ENCODE data around the gene C4orf46. TPM values are rescaled to one million over a fixed set of nuclear protein-coding genes. Genes with fewer than 3 reads are reported as not detected.

C4orf46 gene
- total RNA-seq, 1 donor from 2014 or later: 101 TPM

DNA sequence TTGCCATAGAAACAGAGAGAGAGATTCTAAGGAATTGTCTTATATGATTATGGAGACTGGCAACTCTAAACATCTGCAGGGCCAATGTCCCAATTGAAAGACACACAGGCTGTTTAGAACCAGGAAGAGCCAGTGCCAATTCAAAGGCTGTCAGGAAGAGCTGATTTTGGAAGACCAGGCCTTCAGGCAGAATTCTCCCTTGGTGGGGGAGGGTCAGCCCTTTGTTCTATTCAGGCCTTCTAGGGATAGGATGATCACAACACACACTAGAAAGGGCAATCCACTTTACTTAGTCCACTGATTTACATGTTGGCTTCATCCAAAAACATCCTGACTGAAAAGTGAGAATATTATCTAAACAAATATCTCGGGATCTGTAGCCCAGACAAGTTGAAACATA is 15.2 kb downstream of the C4orf46 start:
- Mint-ChIP-seq H3K4me1 (peaks cover 2% of the 10 kb centered on the region), H3K36me3 (no peaks in the 10 kb centered on the region), H3K27ac (peak overlapping the region; percentile 35), H3K9me3 (peaks cover 2% of the 10 kb centered on the region), H3K27me3 (ENCODE audit: insufficient read depth, low read depth) (peaks cover 8% of the 10 kb centered on the region), H3K4me3 (no peak overlapping the region)
- Histone ChIP-seq H3K4me2 (peak overlapping the region; percentile 30), H3K9ac (no peak overlapping the region), H3K36me3 (no peaks in the 10 kb centered on the region), H3K4me1 (peaks cover 17% of the 10 kb centered on the region), H3K4me3 (no peak overlapping the region), H3K79me2 (ENCODE audit: low read depth) (no peaks in the 10 kb centered on the region), H3F3A (ENCODE audit: low read depth) (no peaks in the 10 kb centered on the region), H4K20me1 (ENCODE audit: low read depth) (no peaks in the 10 kb centered on the region), H3K27ac (no peak overlapping the region), H3K27me3 (no peaks in the 10 kb centered on the region), H2AFZ (replicated peaks) (peak overlapping the region; percentile 84), H3K9me3 (ENCODE audit: low read depth) (no peaks in the 10 kb centered on the region)
- DNase-seq (ENCODE audit: low spot score): peak; percentile 64
- TF ChIP-seq EZH2phosphoT487 (IDR thresholded peaks at IDR 0.05): no peak
- TF ChIP-seq, protein P1, sequence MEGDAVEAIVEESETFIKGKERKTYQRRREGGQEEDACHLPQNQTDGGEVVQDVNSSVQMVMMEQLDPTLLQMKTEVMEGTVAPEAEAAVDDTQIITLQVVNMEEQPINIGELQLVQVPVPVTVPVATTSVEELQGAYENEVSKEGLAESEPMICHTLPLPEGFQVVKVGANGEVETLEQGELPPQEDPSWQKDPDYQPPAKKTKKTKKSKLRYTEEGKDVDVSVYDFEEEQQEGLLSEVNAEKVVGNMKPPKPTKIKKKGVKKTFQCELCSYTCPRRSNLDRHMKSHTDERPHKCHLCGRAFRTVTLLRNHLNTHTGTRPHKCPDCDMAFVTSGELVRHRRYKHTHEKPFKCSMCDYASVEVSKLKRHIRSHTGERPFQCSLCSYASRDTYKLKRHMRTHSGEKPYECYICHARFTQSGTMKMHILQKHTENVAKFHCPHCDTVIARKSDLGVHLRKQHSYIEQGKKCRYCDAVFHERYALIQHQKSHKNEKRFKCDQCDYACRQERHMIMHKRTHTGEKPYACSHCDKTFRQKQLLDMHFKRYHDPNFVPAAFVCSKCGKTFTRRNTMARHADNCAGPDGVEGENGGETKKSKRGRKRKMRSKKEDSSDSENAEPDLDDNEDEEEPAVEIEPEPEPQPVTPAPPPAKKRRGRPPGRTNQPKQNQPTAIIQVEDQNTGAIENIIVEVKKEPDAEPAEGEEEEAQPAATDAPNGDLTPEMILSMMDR (IDR thresholded peaks at IDR 0.05): no peak
- TF ChIP-seq EZH2 (IDR thresholded peaks at IDR 0.05): no peak

DNA sequence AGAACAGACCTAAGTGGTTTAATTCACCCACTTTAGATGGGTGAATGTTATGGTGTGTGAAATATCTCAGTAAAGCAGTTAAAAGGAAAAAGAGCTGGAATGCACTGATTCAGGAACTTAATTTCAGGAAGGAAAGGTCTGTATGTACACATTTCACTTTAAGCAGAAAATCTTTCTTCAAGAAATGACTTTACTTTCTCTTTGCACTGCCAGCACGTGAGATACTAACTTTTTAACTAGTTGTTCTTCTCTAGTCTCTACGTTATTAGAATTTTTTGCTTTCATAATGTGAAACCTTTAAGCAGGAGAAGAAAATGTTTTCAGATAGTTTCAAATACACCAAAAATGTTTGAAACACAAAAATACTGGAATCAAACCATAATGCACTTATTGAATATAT is 18.8 kb downstream of the C4orf46 start:
- Histone ChIP-seq H3K4me2 (no peak overlapping the region), H2AFZ (replicated peaks) (peak overlapping the region; percentile 93), H3K4me1 (peaks cover 17% of the 10 kb centered on the region), H4K20me1 (ENCODE audit: low read depth) (no peaks in the 10 kb centered on the region), H3F3A (ENCODE audit: low read depth) (no peaks in the 10 kb centered on the region), H3K79me2 (ENCODE audit: low read depth) (no peaks in the 10 kb centered on the region), H3K9me3 (ENCODE audit: low read depth) (no peaks in the 10 kb centered on the region), H3K4me3 (no peak overlapping the region), H3K27me3 (no peaks in the 10 kb centered on the region), H3K9ac (no peak overlapping the region), H3K27ac (no peak overlapping the region), H3K36me3 (no peaks in the 10 kb centered on the region)
- DNase-seq (ENCODE audit: low spot score): no peak
- Mint-ChIP-seq H3K27me3 (ENCODE audit: insufficient read depth, low read depth) (no peaks in the 10 kb centered on the region), H3K27ac (no peak overlapping the region), H3K36me3 (no peaks in the 10 kb centered on the region), H3K9me3 (peaks cover 2% of the 10 kb centered on the region), H3K4me3 (no peak overlapping the region), H3K4me1 (peaks cover 2% of the 10 kb centered on the region)
- TF ChIP-seq EZH2 (IDR thresholded peaks at IDR 0.05) (no peak), EZH2phosphoT487 (IDR thresholded peaks at IDR 0.05) (no peak)
- TF ChIP-seq, protein P1 (IDR thresholded peaks at IDR 0.05): no peak

DNA sequence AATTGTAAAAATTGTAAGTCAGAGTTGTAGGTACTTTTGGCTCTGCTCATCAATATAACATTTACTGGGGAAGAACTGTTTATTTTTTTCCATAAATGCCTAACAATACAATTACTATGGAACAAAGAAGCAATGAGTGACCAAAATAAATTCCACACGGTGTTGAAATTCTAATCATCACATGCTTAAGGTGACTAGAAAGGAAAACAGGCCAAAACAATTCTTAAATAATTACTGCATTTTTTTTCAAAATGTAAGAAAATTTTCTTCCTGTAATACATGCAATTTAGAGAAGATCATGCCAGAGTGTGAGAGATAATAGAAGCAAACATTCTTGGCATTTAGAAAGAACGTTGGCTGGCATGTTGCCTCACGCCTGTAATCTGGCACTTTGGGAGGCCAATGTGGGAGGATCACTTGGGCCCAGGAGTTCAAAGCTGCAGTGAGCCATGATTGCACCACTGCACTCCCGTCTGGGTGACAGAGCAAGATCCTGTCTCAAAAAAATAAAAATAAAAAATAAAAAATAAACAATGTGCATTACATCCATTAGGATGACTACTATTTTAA is 22.5 kb downstream of the C4orf46 start:
- Histone ChIP-seq H2AFZ (replicated peaks) (no peak overlapping the region), H3K4me1 (peaks cover 6% of the 10 kb centered on the region), H3K27ac (no peak overlapping the region), H3K27me3 (no peaks in the 10 kb centered on the region), H3K4me2 (no peak overlapping the region), H4K20me1 (ENCODE audit: low read depth) (no peaks in the 10 kb centered on the region), H3F3A (ENCODE audit: low read depth) (no peaks in the 10 kb centered on the region), H3K9ac (no peak overlapping the region), H3K79me2 (ENCODE audit: low read depth) (no peaks in the 10 kb centered on the region), H3K9me3 (ENCODE audit: low read depth) (no peaks in the 10 kb centered on the region), H3K36me3 (no peaks in the 10 kb centered on the region), H3K4me3 (no peak overlapping the region)
- Mint-ChIP-seq H3K27ac (no peak overlapping the region), H3K27me3 (ENCODE audit: insufficient read depth, low read depth) (peaks cover 1% of the 10 kb centered on the region), H3K9me3 (no peaks in the 10 kb centered on the region), H3K36me3 (no peaks in the 10 kb centered on the region), H3K4me3 (no peak overlapping the region), H3K4me1 (no peaks in the 10 kb centered on the region)
- TF ChIP-seq EZH2 (IDR thresholded peaks at IDR 0.05): no peak
- TF ChIP-seq, protein P1 (IDR thresholded peaks at IDR 0.05): no peak
- DNase-seq (ENCODE audit: low spot score): no peak
